ENCODE results near the gene NR4A3. TPM values are rescaled to one million over a fixed set of nuclear protein-coding genes. Genes with fewer than 3 reads are reported as not detected.

Gene NR4A3
- total RNA-seq, 1 experiment from 2014 or later: 0.45 TPM

- Histone ChIP-seq H3K4me1 (ENCODE audit: low read length) (peaks cover 17% of the 10 kb centered on the region), H3K4me2 (ENCODE audit: low read depth, low read length, poor library complexity, severe bottlenecking) (peak overlapping the region; percentile 96), H3K79me2 (ENCODE audit: low read length) (peaks cover 10% of the 10 kb centered on the region; the same call in 1 of the 2 replicates), H3K36me3 (ENCODE audit: insufficient read depth, low read length) (no peaks in the 10 kb centered on the region), H3K27ac (ENCODE audit: low read length) (no peak overlapping the region), H3K4me3 (ENCODE audit: low read length) (peak overlapping the region; percentile 89), H3K27me3 (ENCODE audit: low read length) (no peaks in the 10 kb centered on the region), H3K9ac (ENCODE audit: low read length) (peak overlapping the region; percentile 43), H3K9me2 (replicated peaks; ENCODE audit: insufficient read depth, low read length) (no peaks in the 10 kb centered on the region), H3K9me3 (ENCODE audit: low read length) (no peaks in the 10 kb centered on the region), H2AFZ (ENCODE audit: low read length) (peak overlapping the region; percentile 95), H4K20me1 (ENCODE audit: insufficient read depth, low read depth, low read length) (0 out of 2 replicates have a peak, but pooled peaks cover 3% of the 10 kb centered on the region)
- no peak for DNase-seq
Observed at GRCh38 chr9:99905833-99906402, 84.2 kb downstream of the NR4A3 start.

GRCh38 chr9:99906403-99907207, 84.9 kb downstream of the NR4A3 start, which contains the start of gene STX17:
STX17 (plus strand) TSS chr9:99906654; CDS start chr9:99915240, 8,586 bp downstream.
- H3K9me3 ChIP-seq (ENCODE audit: low read length): no peaks in the 10 kb centered on the region
- peak; percentile 87 for DNase-seq
- no peaks in the 10 kb centered on the region for H3K27me3 ChIP-seq (ENCODE audit: low read length)
- H3K4me2 ChIP-seq (ENCODE audit: low read depth, low read length, poor library complexity, severe bottlenecking): peak within 1 kb of the TSS; percentile 96
- H3K9ac ChIP-seq (ENCODE audit: low read length): peak within 1 kb of the TSS; percentile 86
- peaks cover 17% of the 10 kb centered on the region for H3K4me1 ChIP-seq (ENCODE audit: low read length)
- peaks cover 10% of the 10 kb centered on the region; the same call in 1 of the 2 replicates for H3K79me2 ChIP-seq (ENCODE audit: low read length)
- no peaks in the 10 kb centered on the region for H3K9me2 ChIP-seq (replicated peaks; ENCODE audit: insufficient read depth, low read length)
- no peaks in the 10 kb centered on the region for H3K36me3 ChIP-seq (ENCODE audit: insufficient read depth, low read length)
- H4K20me1 ChIP-seq (ENCODE audit: insufficient read depth, low read depth, low read length): 0 out of 2 replicates have a peak, but pooled peaks cover 3% of the 10 kb centered on the region
- peak within 1 kb of the TSS; percentile 89 for H3K4me3 ChIP-seq (ENCODE audit: low read length)
- no peak within 1 kb of the TSS for H3K27ac ChIP-seq (ENCODE audit: low read length)
- H2AFZ ChIP-seq (ENCODE audit: low read length): peak within 1 kb of the TSS; percentile 95

- 0 out of 2 replicates have a peak, but pooled peaks cover 3% of the 10 kb centered on the region for H4K20me1 ChIP-seq (ENCODE audit: insufficient read depth, low read depth, low read length)
- H3K27me3 ChIP-seq (ENCODE audit: low read length): no peaks in the 10 kb centered on the region
- peak overlapping the region; percentile 96 for H3K4me2 ChIP-seq (ENCODE audit: low read depth, low read length, poor library complexity, severe bottlenecking)
- peaks cover 22% of the 10 kb centered on the region for H3K4me1 ChIP-seq (ENCODE audit: low read length)
- H3K4me3 ChIP-seq (ENCODE audit: low read length): peak overlapping the region; percentile 89
- H3K9me3 ChIP-seq (ENCODE audit: low read length): no peaks in the 10 kb centered on the region
- no peak for DNase-seq
- peak overlapping the region; percentile 86 for H3K9ac ChIP-seq (ENCODE audit: low read length)
- H3K36me3 ChIP-seq (ENCODE audit: insufficient read depth, low read length): no peaks in the 10 kb centered on the region
- no peak overlapping the region for H3K27ac ChIP-seq (ENCODE audit: low read length)
- peak overlapping the region; percentile 47; the same call in 1 of the 2 replicates for H2AFZ ChIP-seq (ENCODE audit: low read length)
- peaks cover 11% of the 10 kb centered on the region for H3K79me2 ChIP-seq (ENCODE audit: low read length)
- no peaks in the 10 kb centered on the region for H3K9me2 ChIP-seq (replicated peaks; ENCODE audit: insufficient read depth, low read length)
Observed at GRCh38 chr9:99907208-99907532, 85.5 kb downstream of the NR4A3 start.

- no peak overlapping the region for H3K4me3 ChIP-seq (ENCODE audit: low read length)
- no peak overlapping the region for H2AFZ ChIP-seq (ENCODE audit: low read length)
- H3K79me2 ChIP-seq (ENCODE audit: low read length): peaks cover 34% of the 10 kb centered on the region
- H3K4me1 ChIP-seq (ENCODE audit: low read length): peaks cover 27% of the 10 kb centered on the region
- H4K20me1 ChIP-seq (ENCODE audit: insufficient read depth, low read depth, low read length): 0 out of 2 replicates have a peak, but pooled peaks cover 3% of the 10 kb centered on the region
- H3K4me2 ChIP-seq (ENCODE audit: low read depth, low read length, poor library complexity, severe bottlenecking): no peak overlapping the region
- H3K9me3 ChIP-seq (ENCODE audit: low read length): no peaks in the 10 kb centered on the region
- H3K36me3 ChIP-seq (ENCODE audit: insufficient read depth, low read length): 0 out of 2 replicates have a peak, but pooled peaks cover 9% of the 10 kb centered on the region
- no peak for DNase-seq
- no peak overlapping the region for H3K27ac ChIP-seq (ENCODE audit: low read length)
- no peaks in the 10 kb centered on the region for H3K27me3 ChIP-seq (ENCODE audit: low read length)
- H3K9me2 ChIP-seq (replicated peaks; ENCODE audit: insufficient read depth, low read length): no peaks in the 10 kb centered on the region
- no peak overlapping the region for H3K9ac ChIP-seq (ENCODE audit: low read length)
Observed at GRCh38 chr9:99911600-99911999, 89.9 kb downstream of the NR4A3 start.

Other genes with a start within 250 kb of the NR4A3 start
- gene STX17, start 84.8 kb downstream of the NR4A3 start, total RNA-seq (2014; rRNA removed; shearing (Covaris generic); ENCODE audit: low replicate concordance): 16.4 and 21.4 TPM in 2 replicates